IMR-90 (cell line): ENCODE data around the gene FGB. TPM values are rescaled to one million over a fixed set of nuclear protein-coding genes. Genes with fewer than 3 reads are reported as not detected.

Experiments used
- ATAC-seq: fragments of 200-7000 bp; cut with Tn5 transposase; 2 replicates; pipeline ENCODE4 v1.9.1; 2020; ENCODE audit warnings: low read depth, mild to moderate bottlenecking, moderate library complexity
- BruUV-seq: library from RNA; stranded (reverse); fragments of 400-500 nt; replicated peaks from 2 replicates; lab custom pipeline; 2021; lab: Mats Ljungman, UMichigan
- CTCF ChIA-PET: fragments of 300-600 bp; formaldehyde crosslinking; extraction: SDS; loops from one replicate; lab custom pipeline; 2021; ENCODE audit warnings: antibody characterized with exemption; lab: Yijun Ruan, JAX
- POLR2A ChIA-PET: fragments of 300-600 bp; sonication (Branson Sonifier 250); formaldehyde crosslinking; loops from one replicate; lab custom pipeline; 2022; ENCODE audit warnings: antibody characterized with exemption; ENCODE audit not compliant: unreplicated experiment; lab: Charles Lee
- DNase-seq: peaks from one replicate; pipeline ENCODE4 v3.0.0; 2013
- H2AFZ ChIP-seq: replicated peaks from 2 replicates; pipeline ENCODE3; 2013; ENCODE audit warnings: low read length, mild to moderate bottlenecking; ENCODE audit not compliant: poor library complexity
- H2AK5ac ChIP-seq: 2 replicates; pipeline ENCODE4 v1.6.1; 2013; ENCODE audit warnings: low read depth, low read length, inconsistent platforms
- H2AK9ac ChIP-seq: replicated peaks from 2 replicates; pipeline ENCODE3; 2013; ENCODE audit warnings: mild to moderate bottlenecking, low read depth, low read length, moderate library complexity; ENCODE audit not compliant: poor library complexity
- H2BK120ac ChIP-seq: 2 replicates; pipeline ENCODE4 v1.6.1; 2013; ENCODE audit warnings: low read depth, low read length, inconsistent platforms
- H2BK15ac ChIP-seq: 3 replicates; pipeline ENCODE4 v1.6.1; 2013; ENCODE audit warnings: low read depth, low read length, inconsistent platforms
- H2BK20ac ChIP-seq: 2 replicates; pipeline ENCODE4 v1.6.1; 2013; ENCODE audit warnings: low read depth, mild to moderate bottlenecking, inconsistent platforms, low read length, moderate library complexity
- H2BK5ac ChIP-seq: 2 replicates; pipeline ENCODE4 v1.6.1; 2013; ENCODE audit warnings: mild to moderate bottlenecking, low read depth, low read length, inconsistent platforms; ENCODE audit not compliant: poor library complexity, severe bottlenecking
- H3K14ac ChIP-seq: replicated peaks from 2 replicates; pipeline ENCODE4 v1.6.1; 2013; ENCODE audit warnings: low read depth, low read length, inconsistent platforms
- H3K18ac ChIP-seq: 2 replicates; pipeline ENCODE4 v1.6.1; 2013; ENCODE audit warnings: low read depth, low read length, control low read depth
- H3K23ac ChIP-seq: 2 replicates; pipeline ENCODE4 v1.6.1; 2013; ENCODE audit warnings: low read depth, low read length, inconsistent platforms
- H3K27ac ChIP-seq: 2 replicates; pipeline ENCODE4 v1.5.1; 2013; ENCODE audit warnings: mild to moderate bottlenecking, control low read depth, low read length; ENCODE audit not compliant: insufficient read depth
- H3K27me3 ChIP-seq: 2 replicates; pipeline ENCODE4 v1.6.1; 2013; ENCODE audit warnings: low read length; ENCODE audit not compliant: control insufficient read depth, insufficient read depth
- H3K36me3 ChIP-seq: 2 replicates; pipeline ENCODE4 v1.6.1; 2013; ENCODE audit warnings: low read length, mixed read lengths; ENCODE audit not compliant: control insufficient read depth, insufficient read depth
- H3K4ac ChIP-seq: 2 replicates; pipeline ENCODE4 v1.6.1; 2013; ENCODE audit warnings: low read depth, low read length, inconsistent platforms
- H3K4me1 ChIP-seq: 2 replicates; pipeline ENCODE4 v1.6.1; 2013; ENCODE audit warnings: low read length, mixed read lengths; ENCODE audit not compliant: control insufficient read depth, insufficient read depth
- H3K4me2 ChIP-seq: 2 replicates; pipeline ENCODE4 v1.6.1; 2013; ENCODE audit warnings: low read depth, mild to moderate bottlenecking, control low read depth, low read length, moderate library complexity
- H3K4me3 ChIP-seq: 2 replicates; pipeline ENCODE4 v1.5.1; 2013; ENCODE audit warnings: low read depth, mild to moderate bottlenecking, control low read depth, low read length, moderate library complexity; ENCODE audit not compliant: insufficient read depth
- H3K56ac ChIP-seq: 2 replicates; pipeline ENCODE4 v1.6.1; 2013; ENCODE audit warnings: low read length, inconsistent platforms; ENCODE audit not compliant: insufficient read depth; ENCODE audit errors: extremely low read depth
- H3K79me1 ChIP-seq, 2 experiments: 2 replicates each; pipeline ENCODE4 v1.6.1; 2013; ENCODE audit warnings: low read length in 2 of 2, inconsistent platforms in 1 of 2, low read depth in 1 of 2
- H3K9ac ChIP-seq: 2 replicates; pipeline ENCODE4 v1.6.1; 2013; ENCODE audit warnings: low read depth, low read length, control low read depth
- H3K9me1 ChIP-seq: 2 replicates; pipeline ENCODE4 v1.6.1; 2013; ENCODE audit warnings: low read length, inconsistent platforms; ENCODE audit not compliant: insufficient read depth
- H3K9me3 ChIP-seq: 2 replicates; pipeline ENCODE4 v1.6.1; 2013; ENCODE audit warnings: low read length; ENCODE audit not compliant: control insufficient read depth, insufficient read depth
- H4K20me1 ChIP-seq: 2 replicates; pipeline ENCODE4 v1.6.1; 2013; ENCODE audit warnings: low read length, inconsistent platforms; ENCODE audit not compliant: insufficient read depth
- H4K5ac ChIP-seq: 2 replicates; pipeline ENCODE4 v1.6.1; 2013; ENCODE audit warnings: mild to moderate bottlenecking, low read depth, low read length, control low read depth
- H4K8ac ChIP-seq, 2 experiments: 2 replicates each; pipeline ENCODE4 v1.6.1; 2013; ENCODE audit warnings: low read depth in 2 of 2, low read length in 2 of 2, control low read depth in 1 of 2, inconsistent platforms in 1 of 2
- H4K91ac ChIP-seq: 2 replicates; pipeline ENCODE4 v1.6.1; 2013; ENCODE audit warnings: low read depth, low read length, inconsistent platforms; ENCODE audit not compliant: insufficient read depth
- ELK1 ChIP-seq: fragments of 150-350 bp; IDR thresholded peaks from 2 replicates; pipeline ENCODE4 v1.6.1; 2016; ENCODE audit warnings: low read depth, mild to moderate bottlenecking, low read length, moderate library complexity, borderline replicate concordance
- FOS ChIP-seq: fragments of 150-350 bp; IDR thresholded peaks from 2 replicates; pipeline ENCODE4 v1.6.1; 2016; ENCODE audit warnings: low read depth, low read length
- NFE2L2 ChIP-seq: fragments of 150-350 bp; IDR thresholded peaks from 2 replicates; pipeline ENCODE4 v1.6.1; 2016; ENCODE audit warnings: low read depth, mild to moderate bottlenecking, low read length
- RFX5 ChIP-seq: IDR thresholded peaks from 2 replicates; pipeline ENCODE4 v1.8.0; 2012; ENCODE audit warnings: low read depth, mild to moderate bottlenecking, low read length, moderate library complexity
- WGBS, 2 experiments: methylation state at CpG; one replicate each; pipeline versions ENCODE4 v1.1.5 to v1.1.7; 2013; ENCODE audit warnings: missing lambda C conversion rate in 2 of 2; ENCODE audit not compliant: insufficient read length in 1 of 2; ENCODE audit errors: extremely low coverage in 2 of 2; 5-methylcytosine and 5-hydroxymethylcytosine counted together
- dilution Hi-C: fragments of 300-500 bp; cut with HindIII; formaldehyde crosslinking; loops from one replicate; pipeline ENCODE4 v1.14.3; 2018; ENCODE audit warnings: low sequenced_read_pairs; ENCODE audit not compliant: unreplicated experiment
- in situ Hi-C: fragments of 300-500 bp; cut with MboI; formaldehyde crosslinking; loops from 3 replicates; pipeline ENCODE4 v1.14.3; 2019; ENCODE audit warnings: low sequenced_read_pairs, inconsistent platforms, mixed read lengths
- intact Hi-C: fragments of 100-400 bp; cut with micrococcal nuclease; formaldehyde crosslinking; loops from 2 replicates; pipeline ENCODE4 v1.10.0; 2022
- polyA plus RNA-seq, 3 experiments: library from polyadenylated mRNA; depleted of rRNA; stranded (reverse); fragments of >200 nt; gene quantifications; 2 replicates each; pipeline ENCODE4 v1.2.3, GENCODE V29; 2012; ENCODE audit warnings: low replicate concordance in 1 of 3
- total RNA-seq: library from RNA; depleted of rRNA; stranded (reverse); fragments of >200 nt; gene quantifications from 2 replicates; pipeline ENCODE4 v1.2.3, GENCODE V29; 2012

FGB gene
- total and polyA plus RNA-seq, 2 of the 4 experiments (the other 2 are of a cell fraction), result not detected

GRCh38 chr4:154583230-154583629 lies 20.4 kb downstream of the FGB start:
- H3K18ac ChIP-seq, result no peak overlapping the region
- DNase-seq (no peak), ATAC-seq (no peak)
- H4K91ac ChIP-seq, result no peak overlapping the region
- H3K27ac ChIP-seq, result no peak overlapping the region
- H3K14ac ChIP-seq, result no peak overlapping the region
- dilution Hi-C loops (no loop called here), intact Hi-C loops (no loop called here), in situ Hi-C loops (no loop called here)
- H3K9ac ChIP-seq, result no peak overlapping the region
- no peak overlapping the region for H2BK5ac ChIP-seq
- H2AK5ac ChIP-seq, result no peak overlapping the region
- no peaks in the 10 kb centered on the region for H3K27me3 ChIP-seq
- H3K9me1 ChIP-seq, result no peaks in the 10 kb centered on the region
- H4K5ac ChIP-seq, result no peak overlapping the region
- no peaks in the 10 kb centered on the region for H4K20me1 ChIP-seq
- BruUV-seq, result no TSS peak
- H3K36me3 ChIP-seq, result no peaks in the 10 kb centered on the region
- TF ChIP-seq NFE2L2, result no peak
- no peak for TF ChIP-seq ELK1
- TF ChIP-seq FOS, result no peak
- no peak for TF ChIP-seq RFX5
- H2AFZ ChIP-seq, result no peak overlapping the region
- no peak overlapping the region for H3K23ac ChIP-seq
- H2BK120ac ChIP-seq, result no peak overlapping the region
- no peak overlapping the region for H3K4me2 ChIP-seq
- H3K56ac ChIP-seq, result no peak overlapping the region
- no peaks in the 10 kb centered on the region for H3K9me3 ChIP-seq
- no peak overlapping the region for H2AK9ac ChIP-seq
- CTCF ChIA-PET, result no interaction called here
- no CpG with 5 or more reads among the region's 3 CpGs for WGBS, 2 experiments
- no peak overlapping the region for H2BK15ac ChIP-seq
- POLR2A ChIA-PET, result no interaction called here
- no peaks in the 10 kb centered on the region for H3K4me1 ChIP-seq
- no peak overlapping the region for H2BK20ac ChIP-seq
- H4K8ac ChIP-seq, result no peak overlapping the region
- no peak overlapping the region for H3K4me3 ChIP-seq
- H3K4ac ChIP-seq, result no peak overlapping the region
- no peaks in the 10 kb centered on the region for H3K79me1 ChIP-seq
